HepG2 (cell line): ENCODE data around the gene NT5C1A.

ENCODE experiments used
- BHLHE40 ChIP-seq: IDR thresholded peaks from 2 replicates; pipeline ENCODE4 v1.6.1; 2011; ENCODE audit warnings: low read length, improper control_type of control experiment
- ETV5 ChIP-seq: IDR thresholded peaks from 2 replicates; pipeline ENCODE4 v1.6.1; 2018; ENCODE audit warnings: missing biosample characterization, missing genetic modification reagents, inconsistent platforms, borderline replicate concordance
- NR2C2 ChIP-seq: sonication (generic); formaldehyde crosslinking; IDR thresholded peaks from 2 replicates; pipeline ENCODE4 v1.4.0; 2020; ENCODE audit warnings: missing genetic modification reagents, mild to moderate bottlenecking, moderate library complexity, borderline replicate concordance
- RBFOX2 ChIP-seq: fragments of 200-400 bp; formaldehyde crosslinking; IDR thresholded peaks from 2 replicates; pipeline ENCODE4 v1.6.1; 2017; ENCODE audit warnings: low read depth, mild to moderate bottlenecking, low read length
- RBM39 ChIP-seq: fragments of 200-400 bp; formaldehyde crosslinking; IDR thresholded peaks from one replicate; pipeline ENCODE4 v1.6.1; 2018; ENCODE audit warnings: antibody characterized with exemption, mild to moderate bottlenecking, low read depth, low read length; ENCODE audit not compliant: poor library complexity, severe bottlenecking
- ZFP36 ChIP-seq: fragments of 150-350 bp; IDR thresholded peaks from 2 replicates; pipeline ENCODE4 v1.6.1; 2018; ENCODE audit warnings: borderline replicate concordance, low read length, low read depth; ENCODE audit not compliant: partially characterized antibody
- TF ChIP-seq, protein P1 (sequence below): sonication (generic); formaldehyde crosslinking; IDR thresholded peaks from 2 replicates; pipeline ENCODE4 v1.5.0; 2020; ENCODE audit warnings: mild to moderate bottlenecking, missing genetic modification reagents, moderate library complexity
- TF ChIP-seq, protein P2 (sequence below), 2 experiments: sonication (generic) in 1 of 2; formaldehyde crosslinking in 1 of 2; IDR thresholded peaks; 2 replicates each; pipeline versions ENCODE4 v1.5.1 to v1.6.1; 2011 to 2020; ENCODE audit warnings: borderline replicate concordance in 1 of 2, low read depth in 1 of 2, low read length in 1 of 2, mild to moderate bottlenecking in 1 of 2, missing genetic modification reagents in 1 of 2, moderate library complexity in 1 of 2
- TF ChIP-seq, protein P3 (sequence below): IDR thresholded peaks from 2 replicates; pipeline ENCODE4 v1.6.1; 2016

DNA sequence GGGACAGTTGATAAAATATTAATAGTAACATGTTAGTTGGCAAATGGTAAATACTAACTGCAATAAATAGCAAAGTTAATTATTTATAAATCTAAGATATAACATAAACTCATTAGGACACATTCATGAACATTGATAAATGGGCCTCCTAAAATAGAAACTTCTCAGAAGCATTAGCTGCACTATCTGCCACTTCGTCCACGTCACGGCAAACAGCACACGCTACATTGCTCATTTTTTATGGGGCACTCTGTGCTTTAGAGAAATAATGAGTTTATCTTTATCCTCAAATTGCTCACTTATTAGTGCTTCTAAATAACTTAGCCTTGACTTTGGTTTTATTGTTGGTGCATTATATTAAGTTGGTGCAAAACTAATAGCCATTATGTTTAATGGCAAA, 35.6 kb upstream of the NT5C1A start:
- TF ChIP-seq, protein P1, sequence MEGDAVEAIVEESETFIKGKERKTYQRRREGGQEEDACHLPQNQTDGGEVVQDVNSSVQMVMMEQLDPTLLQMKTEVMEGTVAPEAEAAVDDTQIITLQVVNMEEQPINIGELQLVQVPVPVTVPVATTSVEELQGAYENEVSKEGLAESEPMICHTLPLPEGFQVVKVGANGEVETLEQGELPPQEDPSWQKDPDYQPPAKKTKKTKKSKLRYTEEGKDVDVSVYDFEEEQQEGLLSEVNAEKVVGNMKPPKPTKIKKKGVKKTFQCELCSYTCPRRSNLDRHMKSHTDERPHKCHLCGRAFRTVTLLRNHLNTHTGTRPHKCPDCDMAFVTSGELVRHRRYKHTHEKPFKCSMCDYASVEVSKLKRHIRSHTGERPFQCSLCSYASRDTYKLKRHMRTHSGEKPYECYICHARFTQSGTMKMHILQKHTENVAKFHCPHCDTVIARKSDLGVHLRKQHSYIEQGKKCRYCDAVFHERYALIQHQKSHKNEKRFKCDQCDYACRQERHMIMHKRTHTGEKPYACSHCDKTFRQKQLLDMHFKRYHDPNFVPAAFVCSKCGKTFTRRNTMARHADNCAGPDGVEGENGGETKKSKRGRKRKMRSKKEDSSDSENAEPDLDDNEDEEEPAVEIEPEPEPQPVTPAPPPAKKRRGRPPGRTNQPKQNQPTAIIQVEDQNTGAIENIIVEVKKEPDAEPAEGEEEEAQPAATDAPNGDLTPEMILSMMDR (CRISPR knock-in tag), result no peak
- no peak for TF ChIP-seq BHLHE40
- no peak for TF ChIP-seq RBFOX2
- TF ChIP-seq, protein P2, sequence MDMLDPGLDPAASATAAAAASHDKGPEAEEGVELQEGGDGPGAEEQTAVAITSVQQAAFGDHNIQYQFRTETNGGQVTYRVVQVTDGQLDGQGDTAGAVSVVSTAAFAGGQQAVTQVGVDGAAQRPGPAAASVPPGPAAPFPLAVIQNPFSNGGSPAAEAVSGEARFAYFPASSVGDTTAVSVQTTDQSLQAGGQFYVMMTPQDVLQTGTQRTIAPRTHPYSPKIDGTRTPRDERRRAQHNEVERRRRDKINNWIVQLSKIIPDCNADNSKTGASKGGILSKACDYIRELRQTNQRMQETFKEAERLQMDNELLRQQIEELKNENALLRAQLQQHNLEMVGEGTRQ (IDR thresholded peaks at IDR 0.05; ENCODE audit: low read depth, low read length), result no peak
- TF ChIP-seq, protein P2 (CRISPR knock-in tag; IDR thresholded peaks at IDR 0.05; ENCODE audit: borderline replicate concordance), result no peak
- TF ChIP-seq RBM39, result no peak
- no peak for TF ChIP-seq NR2C2 (CRISPR knock-in tag)
- TF ChIP-seq ETV5 (CRISPR knock-in tag), result no peak
- TF ChIP-seq, protein P3, sequence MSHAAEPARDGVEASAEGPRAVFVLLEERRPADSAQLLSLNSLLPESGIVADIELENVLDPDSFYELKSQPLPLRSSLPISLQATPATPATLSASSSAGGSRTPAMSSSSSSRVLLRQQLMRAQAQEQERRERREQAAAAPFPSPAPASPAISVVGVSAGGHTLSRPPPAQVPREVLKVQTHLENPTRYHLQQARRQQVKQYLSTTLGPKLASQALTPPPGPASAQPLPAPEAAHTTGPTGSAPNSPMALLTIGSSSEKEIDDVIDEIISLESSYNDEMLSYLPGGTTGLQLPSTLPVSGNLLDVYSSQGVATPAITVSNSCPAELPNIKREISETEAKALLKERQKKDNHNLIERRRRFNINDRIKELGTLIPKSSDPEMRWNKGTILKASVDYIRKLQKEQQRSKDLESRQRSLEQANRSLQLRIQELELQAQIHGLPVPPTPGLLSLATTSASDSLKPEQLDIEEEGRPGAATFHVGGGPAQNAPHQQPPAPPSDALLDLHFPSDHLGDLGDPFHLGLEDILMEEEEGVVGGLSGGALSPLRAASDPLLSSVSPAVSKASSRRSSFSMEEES, result no peak
- TF ChIP-seq ZFP36, result no peak
